GM12891 (cell line): ENCODE measurements around the gene TRAPPC6A.

Source experiments
- DNase-seq: peaks from one replicate; pipeline ENCODE4 v3.0.0; 2011; ENCODE audit warnings: low spot score; ENCODE audit not compliant: insufficient read length
- FAIRE-seq: peaks from 2 replicates; lab custom pipeline; 2011; peaks lifted over from hg19 to GRCh38; lab: Jason Lieb, UNC
- PAX5 ChIP-seq: IDR thresholded peaks from 2 replicates; pipeline ENCODE4 v1.6.1; 2011; ENCODE audit warnings: low read length, moderate library complexity, mild to moderate bottlenecking; ENCODE audit not compliant: insufficient read depth, severe bottlenecking
- POLR2A ChIP-seq: IDR thresholded peaks from 2 replicates; pipeline ENCODE4 v1.6.1; 2011; ENCODE audit warnings: low read depth, low read length, control low read depth
- POLR2AphosphoS5 ChIP-seq: IDR thresholded peaks from 2 replicates; pipeline ENCODE4 v1.6.1; 2011; ENCODE audit warnings: low read depth, low read length, control low read depth
- POU2F2 ChIP-seq: IDR thresholded peaks from 2 replicates; pipeline ENCODE4 v1.6.1; 2011; ENCODE audit warnings: low read depth, mild to moderate bottlenecking, control low read depth, low read length, moderate library complexity
- SPI1 ChIP-seq: IDR thresholded peaks from 2 replicates; pipeline ENCODE4 v1.6.1; 2011; ENCODE audit warnings: low read depth, low read length, control low read depth
- TAF1 ChIP-seq: IDR thresholded peaks from 2 replicates; pipeline ENCODE4 v1.6.1; 2011; ENCODE audit warnings: low read depth, low read length, control low read depth

The TRAPPC6A gene

DNA sequence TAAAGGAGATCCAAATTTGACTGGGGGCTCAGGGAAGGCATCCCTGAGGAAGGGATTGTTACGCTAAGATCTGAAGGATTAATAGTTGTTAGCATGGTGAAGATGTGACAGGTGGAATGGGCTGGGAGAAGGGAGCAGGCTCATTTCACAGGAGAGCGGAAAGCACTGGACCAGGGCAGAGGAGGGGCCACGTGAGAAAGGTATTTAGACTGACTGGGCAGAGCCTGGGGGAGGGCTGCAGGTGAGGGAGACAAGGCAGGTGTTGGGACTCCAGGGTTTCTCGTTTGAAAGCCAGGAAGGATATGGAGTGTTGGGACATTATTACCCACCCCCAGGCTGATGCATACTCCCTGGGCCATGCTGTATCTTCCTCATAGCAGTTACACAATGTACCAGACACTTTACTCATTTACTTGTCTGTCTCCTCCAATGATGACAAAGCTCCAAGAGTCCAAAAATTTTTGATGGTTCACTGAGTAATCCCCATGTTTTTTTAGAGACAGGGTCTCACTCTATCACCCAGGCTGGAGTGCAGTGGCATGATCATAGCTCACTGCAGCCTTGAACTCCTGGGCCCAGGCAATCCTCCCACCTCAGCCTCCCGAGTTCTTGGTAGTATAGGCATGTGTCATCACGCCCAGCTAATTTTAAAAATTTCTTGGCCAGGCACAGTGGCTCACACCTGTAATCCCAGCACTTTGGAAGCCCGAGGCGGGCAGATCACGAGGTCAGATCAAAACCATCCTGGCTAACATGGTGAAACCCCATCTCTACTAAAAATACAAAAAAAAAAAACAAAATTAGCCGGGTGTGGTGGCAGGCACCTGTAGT is 2.3 kb downstream of the TRAPPC6A start:
- TF ChIP-seq TAF1: no peak
- no peak for TF ChIP-seq POLR2AphosphoS5
- TF ChIP-seq SPI1: no peak
- no peak for TF ChIP-seq PAX5
- no peak for TF ChIP-seq POLR2A
- TF ChIP-seq POU2F2: no peak
- FAIRE-seq: no peak

GRCh38 chr19:45173816-45174215 is 4.2 kb downstream of the TRAPPC6A start:
- TF ChIP-seq PAX5: no peak
- no peak for TF ChIP-seq TAF1
- no peak for TF ChIP-seq SPI1
- TF ChIP-seq POU2F2: no peak
- no peak for TF ChIP-seq POLR2AphosphoS5
- no peak for TF ChIP-seq POLR2A
- DNase-seq (no peak), FAIRE-seq (no peak)

More for the DNA sequence above, 2.3 kb downstream of the TRAPPC6A start:
- no peak for DNase-seq

DNA sequence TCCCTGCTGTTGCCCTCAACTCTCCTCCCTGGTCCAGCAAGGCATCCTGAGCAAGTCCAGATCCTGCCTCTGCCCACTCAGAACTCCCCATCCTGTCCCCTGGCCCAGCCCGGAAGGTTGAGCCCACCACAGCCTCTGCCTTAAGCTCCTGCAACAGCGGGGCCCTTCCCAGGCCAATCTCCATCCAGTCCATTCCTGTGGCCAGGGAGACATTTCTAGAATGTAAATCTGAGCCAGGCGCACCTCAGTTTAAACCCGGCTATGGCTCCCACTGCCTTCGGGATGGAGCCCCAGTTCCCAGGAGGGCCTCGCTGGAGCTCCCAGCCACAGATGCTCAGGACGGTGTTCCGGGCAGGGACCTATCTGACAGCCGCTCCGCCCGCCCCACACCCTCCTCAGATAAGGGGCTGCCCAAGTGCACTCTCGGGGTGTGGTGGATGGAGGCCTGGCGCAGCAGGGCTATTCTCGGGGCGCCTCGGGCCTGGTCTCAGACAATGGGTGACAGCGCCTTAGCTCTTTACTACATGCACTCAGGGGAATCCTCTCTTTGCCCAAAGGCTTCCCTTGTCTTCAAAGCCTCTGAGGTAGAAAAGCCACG is 5.3 kb downstream of the TRAPPC6A start:
- FAIRE-seq: no peak
- TF ChIP-seq PAX5: no peak
- no peak for DNase-seq

DNA sequence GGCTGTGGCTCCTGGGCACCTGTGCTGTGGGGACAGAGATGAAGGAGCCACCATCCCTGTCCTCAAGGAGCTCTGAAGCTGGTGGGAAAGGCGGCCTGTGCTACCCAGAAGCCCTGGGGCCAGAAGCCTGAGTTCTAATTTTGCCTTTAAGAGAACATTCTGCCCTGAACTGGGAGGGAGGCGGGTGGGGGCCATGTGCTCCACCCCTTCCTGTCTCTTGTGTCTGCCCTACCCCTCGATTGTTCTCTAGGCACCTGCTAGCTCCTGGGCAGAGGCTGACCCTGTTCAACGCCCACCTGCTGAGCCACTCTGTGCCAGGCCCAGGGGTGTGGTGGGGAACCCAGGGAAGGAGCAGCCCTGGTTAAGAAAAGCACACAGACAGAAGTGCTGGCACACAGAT is 5.9 kb downstream of the TRAPPC6A start:
- no peak for TF ChIP-seq POLR2AphosphoS5
- no peak for TF ChIP-seq TAF1
- no peak for TF ChIP-seq PAX5
- TF ChIP-seq SPI1: no peak
- TF ChIP-seq POU2F2: no peak
- TF ChIP-seq POLR2A: no peak
- no peak for FAIRE-seq
- DNase-seq: no peak

DNA sequence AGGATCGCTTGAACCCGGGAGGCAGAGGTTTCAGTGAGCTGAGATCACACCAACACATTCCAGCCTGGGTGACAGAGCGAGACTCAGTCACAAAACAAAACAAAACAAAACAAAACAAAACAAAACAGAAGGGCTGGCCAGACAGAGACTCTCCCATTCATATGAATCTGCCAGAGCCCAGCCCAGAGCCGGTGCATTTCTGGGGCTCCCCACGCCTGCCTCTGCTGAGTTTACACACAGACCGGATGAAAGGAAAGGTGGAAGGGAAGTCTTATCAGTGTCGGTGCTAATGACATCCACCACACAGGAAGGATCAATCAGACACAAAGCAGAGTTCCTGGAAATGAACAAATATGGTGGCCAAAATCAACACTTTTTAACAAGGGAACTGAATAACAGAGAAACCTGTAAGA is 6.8 kb downstream of the TRAPPC6A start:
- no peak for FAIRE-seq
- no peak for TF ChIP-seq POU2F2
- no peak for TF ChIP-seq SPI1
- TF ChIP-seq POLR2A: no peak
- no peak for TF ChIP-seq TAF1
- no peak for TF ChIP-seq PAX5
- no peak for TF ChIP-seq POLR2AphosphoS5
- DNase-seq: no peak

- FAIRE-seq (no peak), DNase-seq (no peak)
- TF ChIP-seq TAF1 (no peak), SPI1 (no peak), POLR2A (no peak), POLR2AphosphoS5 (no peak), PAX5 (no peak), POU2F2 (no peak)
Measured at GRCh38 chr19:45170146-45171106, 7.6 kb downstream of the TRAPPC6A start.

DNA sequence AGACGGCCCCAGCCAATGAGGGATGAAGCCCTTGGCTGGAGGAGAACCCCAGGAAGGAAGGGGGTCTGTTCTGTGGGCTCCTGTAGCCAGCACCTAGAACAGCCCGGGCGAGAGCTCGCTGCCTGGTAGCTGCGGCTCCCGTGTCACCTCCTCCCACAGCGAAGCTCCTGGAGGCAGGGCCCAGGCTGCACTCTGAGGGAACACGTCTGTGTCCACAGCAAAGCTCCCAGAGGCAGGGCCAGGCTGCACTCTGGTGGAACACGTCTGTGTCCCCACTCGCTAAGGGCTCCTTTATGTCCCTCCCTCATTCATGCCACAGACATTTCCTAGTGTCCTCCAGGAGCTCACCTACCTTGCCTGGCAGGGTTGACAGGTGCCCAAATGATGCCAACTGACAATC is 8.4 kb downstream of the TRAPPC6A start:
- FAIRE-seq (no peak), DNase-seq (no peak)
- TF ChIP-seq POU2F2 (no peak), SPI1 (no peak), POLR2AphosphoS5 (no peak), PAX5 (no peak), TAF1 (no peak), POLR2A (no peak)

DNA sequence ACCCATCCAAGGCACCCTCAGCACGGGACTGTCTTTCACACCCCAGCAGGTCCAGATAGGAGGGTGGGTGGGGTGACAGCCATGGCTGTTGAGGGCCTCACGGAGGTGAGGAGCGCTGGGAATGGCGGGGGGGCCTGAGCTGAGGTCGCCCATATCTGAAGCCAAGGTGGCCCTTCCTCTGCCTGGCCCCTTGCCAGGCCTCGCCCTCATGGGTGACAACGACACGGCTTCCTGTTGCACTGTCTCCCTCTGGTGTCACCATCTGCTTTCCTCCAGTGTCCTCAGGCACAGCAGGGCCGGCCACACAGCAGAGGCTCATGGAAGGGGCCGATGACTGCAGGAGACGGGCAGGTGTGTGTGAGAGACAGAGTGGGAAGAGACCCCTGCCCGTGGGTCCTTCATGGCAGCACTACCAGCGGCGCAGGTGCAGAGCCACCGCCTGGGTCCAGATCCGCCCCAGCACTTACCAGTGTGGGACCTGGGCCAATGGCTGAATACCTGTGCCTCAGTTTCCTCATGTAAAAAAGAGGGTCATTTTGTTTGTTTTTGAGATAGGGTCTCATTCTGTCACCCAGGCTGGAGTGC is 9.2 kb downstream of the TRAPPC6A start:
- FAIRE-seq (no peak), DNase-seq (no peak)
- TF ChIP-seq TAF1: no peak
- no peak for TF ChIP-seq POLR2A
- TF ChIP-seq POLR2AphosphoS5: no peak
- no peak for TF ChIP-seq SPI1
- TF ChIP-seq POU2F2: no peak
- TF ChIP-seq PAX5: no peak

- DNase-seq (no peak), FAIRE-seq (no peak)
- TF ChIP-seq POLR2A: no peak
- TF ChIP-seq PAX5: no peak
Measured at GRCh38 chr19:45166723-45167252, 11.2 kb downstream of the TRAPPC6A start.
